Endothelial cell (in vitro differentiated cells): Measurements from ENCODE around the gene TENM3. TPM values are rescaled to one million over a fixed set of nuclear protein-coding genes. Genes with fewer than 3 reads are reported as not detected.

Experiments used
- DNase-seq: peaks from one replicate; pipeline ENCODE4 v3.0.0; 2021; ENCODE audit warnings: low spot score
- H3K27ac Mint-ChIP-seq: one replicate; pipeline ENCODE4 v1.8.0; 2021; ENCODE audit warnings: mixed read lengths, inconsistent platforms; ENCODE audit not compliant: unreplicated experiment
- H3K27me3 Mint-ChIP-seq: one replicate; pipeline ENCODE4 v1.8.0; 2021; ENCODE audit warnings: mild to moderate bottlenecking, moderate library complexity, mixed read lengths, inconsistent platforms; ENCODE audit not compliant: unreplicated experiment
- H3K36me3 Mint-ChIP-seq: one replicate; pipeline ENCODE4 v1.8.0; 2021; ENCODE audit warnings: mild to moderate bottlenecking, low read depth, mixed read lengths, inconsistent platforms; ENCODE audit not compliant: unreplicated experiment
- H3K4me1 Mint-ChIP-seq: one replicate; pipeline ENCODE4 v1.8.0; 2021; ENCODE audit warnings: mild to moderate bottlenecking, mixed read lengths, inconsistent platforms; ENCODE audit not compliant: unreplicated experiment
- H3K4me3 Mint-ChIP-seq: one replicate; pipeline ENCODE4 v1.8.0; 2021; ENCODE audit warnings: mild to moderate bottlenecking, mixed read lengths, inconsistent platforms; ENCODE audit not compliant: unreplicated experiment
- H3K9me3 Mint-ChIP-seq: one replicate; pipeline ENCODE4 v1.8.0; 2021; ENCODE audit warnings: mixed read lengths, inconsistent platforms; ENCODE audit not compliant: unreplicated experiment
- CTCF ChIP-seq: fragments of 200-600 bp; sonication (generic); IDR thresholded peaks from one replicate; pipeline ENCODE4 v1.5.0; 2021; ENCODE audit warnings: antibody characterized with exemption; ENCODE audit not compliant: unreplicated experiment
- total RNA-seq: library from RNA; stranded (reverse); fragmentation: NEBNext Ultra II Directional; extraction: Animal tissue kit (Norgen Biotek cat#: 25700); gene quantifications from one replicate; pipeline ENCODE4 v1.2.1, GENCODE V29; 2021; ENCODE audit not compliant: unreplicated experiment

The TENM3 gene
- total RNA-seq, 1 donor from 2014 or later = 29.7 TPM

- H3K27ac Mint-ChIP-seq = no peak overlapping the region
- H3K4me3 Mint-ChIP-seq = no peak overlapping the region
- H3K36me3 Mint-ChIP-seq = no peaks in the 10 kb centered on the region
- no peak for TF ChIP-seq CTCF
- peaks cover 6% of the 10 kb centered on the region for H3K27me3 Mint-ChIP-seq
- DNase-seq = no peak
- H3K4me1 Mint-ChIP-seq = no peaks in the 10 kb centered on the region
- no peaks in the 10 kb centered on the region for H3K9me3 Mint-ChIP-seq
Measured at GRCh38 chr4:182391111-182391684, 148.0 kb downstream of the TENM3 start.

- Mint-ChIP-seq H3K9me3 (no peaks in the 10 kb centered on the region), H3K27ac (no peak overlapping the region), H3K4me3 (no peak overlapping the region), H3K27me3 (peaks cover 6% of the 10 kb centered on the region), H3K4me1 (no peaks in the 10 kb centered on the region), H3K36me3 (no peaks in the 10 kb centered on the region)
- no peak for TF ChIP-seq CTCF
- no peak for DNase-seq
Measured at GRCh38 chr4:182394181-182394580, 151.0 kb downstream of the TENM3 start.

GRCh38 chr4:182400081-182400480 is 156.9 kb downstream of the TENM3 start:
- DNase-seq = no peak
- Mint-ChIP-seq H3K27ac (no peak overlapping the region), H3K9me3 (no peaks in the 10 kb centered on the region)

GRCh38 chr4:182400790-182401189 is 157.6 kb downstream of the TENM3 start:
- no peak overlapping the region for H3K27ac Mint-ChIP-seq

More at GRCh38 chr4:182400081-182400480, 156.9 kb downstream of the TENM3 start:
- H3K27me3 Mint-ChIP-seq = peaks cover 2% of the 10 kb centered on the region
- TF ChIP-seq CTCF = no peak
- no peak overlapping the region for H3K4me3 Mint-ChIP-seq
- H3K36me3 Mint-ChIP-seq = no peaks in the 10 kb centered on the region
- no peaks in the 10 kb centered on the region for H3K4me1 Mint-ChIP-seq

More at GRCh38 chr4:182400790-182401189, 157.6 kb downstream of the TENM3 start:
- peaks cover 6% of the 10 kb centered on the region for H3K27me3 Mint-ChIP-seq
- TF ChIP-seq CTCF = no peak
- no peaks in the 10 kb centered on the region for H3K4me1 Mint-ChIP-seq
- no peak for DNase-seq
- H3K36me3 Mint-ChIP-seq = no peaks in the 10 kb centered on the region
- no peaks in the 10 kb centered on the region for H3K9me3 Mint-ChIP-seq
- H3K4me3 Mint-ChIP-seq = no peak overlapping the region
